ENCODE results near the gene CRIP3. TPM values are rescaled to one million over a fixed set of nuclear protein-coding genes. Genes with fewer than 3 reads are reported as not detected.

The CRIP3 gene
- total and polyA plus RNA-seq, 2 donors (not counting 3 experiments of a cell fraction or from before 2014, with no cell fraction given): not detected

- Histone ChIP-seq H3K27me3 (ENCODE audit: control insufficient read depth in 2 of 2, insufficient read depth in 2 of 2, low read length in 2 of 2) (peaks cover 16 to 28% of the 10 kb centered on the region in 2 experiments), H3K27ac (ENCODE audit: insufficient read depth, low read depth, low read length) (no peak overlapping the region), H3K36me3 (ENCODE audit: control insufficient read depth in 2 of 2, extremely low read depth in 1 of 2, insufficient read depth in 2 of 2, low read length in 2 of 2) (no peaks in the 10 kb centered on the region), H3K4me3 (replicated peaks in 1 of 3; ENCODE audit: insufficient read depth in 1 of 3, low read depth in 1 of 3, low read length in 3 of 3) (no peak overlapping the region), H3K4me2 (ENCODE audit: insufficient read depth, low read length) (no peak overlapping the region), H3K9ac (replicated peaks; ENCODE audit: extremely low read depth, insufficient read depth, low read length) (no peak overlapping the region), H2AFZ (ENCODE audit: low read depth, low read length) (no peak overlapping the region), H3K9me3 (replicated peaks; ENCODE audit: control insufficient read depth, insufficient read depth, low read length) (no peaks in the 10 kb centered on the region), H3K9me1 (replicated peaks; ENCODE audit: control insufficient read depth, extremely low read depth, insufficient read depth, low read length) (no peaks in the 10 kb centered on the region), H3K4me1 (ENCODE audit: control insufficient read depth, extremely low read depth, insufficient read depth, low read length) (no peaks in the 10 kb centered on the region), H3K79me2 (ENCODE audit: control insufficient read depth, insufficient read depth, low read length) (no peaks in the 10 kb centered on the region), H4K20me1 (replicated peaks; ENCODE audit: control insufficient read depth, extremely low read depth, insufficient read depth, low read length) (no peaks in the 10 kb centered on the region)
- intact Hi-C loops (cut with micrococcal nuclease) (no loop called here), dilution Hi-C loops (cut with MboI; ENCODE audit: extremely low pct_ligation_motif_present, low sequenced_read_pairs) (no loop called here)
- POLR2A ChIA-PET: no interaction called here
- DNase-seq (ENCODE audit: low read depth, low spot score): no peak
- no TSS peak for BruUV-seq (replicated peaks)
- FAIRE-seq: no peak
- CTCF ChIA-PET: interaction anchor here (0.8 to 2.0 kb wide), 3 partner anchors 15 to 53 kb away, joined by 4 to 5 read pairs (median 4); partner anchors contain the start of genes DNPH1 and SLC22A7
- TF ChIP-seq MYC (IDR thresholded peaks at IDR 0.05; ENCODE audit: low read depth, low read length) (no peak), MAX (IDR thresholded peaks at IDR 0.05; ENCODE audit: insufficient read depth, insufficient read length) (no peak), JUN (IDR thresholded peaks at IDR 0.05; ENCODE audit: borderline replicate concordance, insufficient read depth, insufficient read length, low read depth) (no peak), FOS (IDR thresholded peaks at IDR 0.05; ENCODE audit: borderline replicate concordance, insufficient read depth, low read length) (no peak), EZH2 (IDR thresholded peaks at IDR 0.05; ENCODE audit: borderline replicate concordance, low read depth, low read length, severe bottlenecking) (no peak), POLR2A (IDR thresholded peaks at IDR 0.05; ENCODE audit: low read depth, low read length) (no peak), CTCF (IDR thresholded peaks at IDR 0.05; ENCODE audit: extremely low read depth in 1 of 2, insufficient read depth in 1 of 2, low read depth in 1 of 2, low read length in 2 of 2) (no peak), GATA2 (IDR thresholded peaks at IDR 0.05; ENCODE audit: insufficient read depth, insufficient read length, low read depth, low read length) (no peak), POLR2AphosphoS5 (IDR thresholded peaks at IDR 0.05; ENCODE audit: insufficient read depth, low read depth, low read length) (no peak)
These were observed 26.6 kb downstream of the CRIP3 start for GRCh38 chr6:43282060-43282459.
